Colon (tissue), 2 donors: Measurements from ENCODE around the gene GALNT15.

Experiments
- FAIRE-seq: peaks from 2 replicates; lab custom pipeline; 2012; peaks lifted over from hg19 to GRCh38; lab: Jason Lieb, UNC
- donor health status: control.
- donor health status: control.

Gene GALNT15

GRCh38 chr3:16174389-16174788 lies at the start of gene GALNT15:
TSS of gene GALNT15 (plus strand) at chr3:16174680. CDS start at chr3:16175152, 472 bp downstream.
- FAIRE-seq = no peak

- FAIRE-seq = no peak
These were observed 47.8 kb upstream of the GALNT15 start for GRCh38 chr3:16126634-16127033.

DNA sequence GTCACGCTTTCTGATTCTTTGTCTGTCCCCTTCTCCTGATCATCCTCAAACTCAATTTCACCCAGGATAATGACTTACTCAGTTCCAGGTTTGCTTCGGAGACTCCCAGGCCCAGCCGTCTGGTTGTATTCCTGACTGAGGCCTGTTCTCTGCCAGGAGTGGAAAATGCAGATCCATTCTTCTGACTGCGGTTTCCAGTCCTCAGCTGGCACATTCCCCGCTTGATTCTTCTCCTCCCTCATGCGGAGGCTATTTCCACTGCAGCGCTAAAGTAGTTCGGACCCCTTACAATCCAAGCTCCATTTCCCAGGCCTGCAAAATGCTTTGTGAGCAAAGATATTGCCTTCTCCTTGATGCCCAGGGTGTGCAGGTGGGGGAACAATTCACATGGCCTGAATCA lies 47.2 kb upstream of the GALNT15 start:
- no peak for FAIRE-seq

DNA sequence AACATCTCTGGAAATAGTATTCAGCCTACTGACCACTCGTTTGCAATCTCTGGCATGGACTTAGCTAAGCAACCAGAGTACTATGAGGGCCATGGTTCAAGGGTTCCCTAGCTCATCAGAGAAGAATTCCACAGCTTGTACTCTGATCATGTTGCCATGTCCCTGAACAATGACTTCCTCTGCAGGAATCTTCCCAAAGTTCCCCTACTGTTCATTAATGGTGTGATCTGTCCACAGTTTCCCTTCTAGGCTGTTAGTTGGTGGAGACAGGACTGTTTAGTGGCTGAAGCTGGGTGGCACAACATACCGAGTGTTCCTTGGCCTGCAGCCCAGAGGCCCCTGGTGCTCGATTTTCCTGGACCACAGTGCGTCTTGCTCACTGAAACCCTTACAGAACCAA lies 44.4 kb upstream of the GALNT15 start:
- FAIRE-seq = no peak

DNA sequence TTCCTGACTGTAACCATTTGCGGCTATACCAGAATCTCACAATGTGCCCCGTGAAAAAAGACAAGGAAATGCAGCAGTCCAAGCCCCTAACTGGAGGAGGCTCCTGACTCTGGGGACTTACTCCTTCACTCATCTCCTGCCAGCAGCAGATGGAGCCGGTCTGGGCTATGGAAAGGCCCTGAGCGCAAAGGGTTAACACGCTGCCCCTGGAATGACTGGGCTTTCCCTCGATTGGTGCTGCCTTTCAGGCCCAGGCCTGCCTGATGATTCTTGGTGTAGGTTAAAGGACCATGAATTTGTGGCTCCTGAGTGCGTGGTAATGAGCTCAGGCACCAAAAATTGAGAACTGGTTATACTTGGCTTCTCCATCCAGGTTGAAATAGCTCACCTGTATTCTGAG lies 42.3 kb upstream of the GALNT15 start:
- FAIRE-seq = no peak

DNA sequence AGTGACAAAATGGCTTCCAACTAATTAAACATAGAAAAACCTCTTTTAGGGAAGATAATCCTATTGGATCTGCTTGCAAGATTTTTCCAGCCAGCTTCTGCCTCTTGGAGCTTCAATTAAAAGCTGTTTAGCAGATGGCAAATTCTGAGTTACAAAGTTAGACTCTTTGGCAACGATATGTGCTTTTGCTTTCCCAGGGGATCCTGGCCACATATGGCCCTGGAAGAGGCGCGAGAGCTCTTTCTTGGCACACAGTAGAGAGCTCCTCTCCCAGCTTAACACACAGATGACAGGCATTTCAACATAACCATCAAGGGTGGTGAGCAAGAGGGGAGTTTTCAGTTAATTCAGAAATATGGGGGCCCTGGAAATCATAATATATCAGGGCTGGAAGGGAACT lies 41.6 kb upstream of the GALNT15 start:
- FAIRE-seq = no peak

DNA sequence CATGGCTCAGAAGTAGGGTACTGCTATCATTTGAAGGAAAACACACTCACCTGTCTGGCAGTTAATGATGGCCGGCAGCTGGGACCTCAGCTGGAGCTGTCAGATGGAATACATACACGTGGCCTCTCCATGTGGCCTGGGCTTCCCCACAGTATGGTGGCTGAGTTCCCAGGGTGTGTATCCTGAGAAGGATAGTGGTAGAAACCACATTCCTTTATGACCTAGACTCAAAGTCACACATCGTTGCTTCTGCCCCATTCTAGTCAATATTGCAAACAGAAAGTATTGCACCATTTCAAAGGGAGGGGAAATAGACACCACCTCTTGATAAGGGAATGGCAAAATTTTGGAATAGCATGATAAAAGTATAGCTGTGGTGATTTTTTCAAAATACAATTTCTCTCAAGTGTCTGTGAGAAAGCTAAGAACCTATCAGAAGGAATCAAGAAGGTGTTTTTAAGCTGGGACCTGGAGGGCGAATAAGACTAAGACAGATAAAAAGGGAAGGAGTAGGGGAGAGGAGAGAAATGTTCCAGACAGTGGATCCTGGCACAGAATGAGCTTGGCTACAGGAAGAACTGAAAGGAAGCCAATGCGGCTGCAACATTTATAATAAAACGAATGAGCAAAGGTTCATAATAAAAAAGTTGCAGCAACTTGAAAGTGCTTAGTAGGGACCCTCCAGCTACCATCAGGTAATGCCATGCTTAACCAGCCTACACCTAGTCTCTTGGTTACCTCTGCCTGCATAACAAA lies 40.1 kb upstream of the GALNT15 start:
- FAIRE-seq = no peak

DNA sequence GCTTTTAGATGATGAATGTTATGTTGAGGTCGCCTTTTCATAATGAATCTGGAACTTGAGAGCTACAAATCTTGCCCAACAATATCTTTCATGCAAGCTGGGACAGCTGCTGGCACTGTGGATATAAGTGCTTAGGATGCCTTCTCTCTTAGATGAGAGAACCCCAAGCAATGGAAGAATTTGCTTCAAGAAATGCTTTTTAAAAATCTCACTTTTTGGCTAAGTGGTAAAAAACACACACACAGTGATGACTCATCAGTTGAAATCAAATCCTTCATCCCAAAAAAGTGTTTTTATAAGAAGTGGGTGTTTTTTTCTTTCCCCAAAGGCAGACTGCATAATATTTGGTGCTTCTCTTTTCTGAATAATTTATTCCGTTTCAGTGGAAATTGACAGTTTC lies 38.4 kb upstream of the GALNT15 start:
- FAIRE-seq = no peak

DNA sequence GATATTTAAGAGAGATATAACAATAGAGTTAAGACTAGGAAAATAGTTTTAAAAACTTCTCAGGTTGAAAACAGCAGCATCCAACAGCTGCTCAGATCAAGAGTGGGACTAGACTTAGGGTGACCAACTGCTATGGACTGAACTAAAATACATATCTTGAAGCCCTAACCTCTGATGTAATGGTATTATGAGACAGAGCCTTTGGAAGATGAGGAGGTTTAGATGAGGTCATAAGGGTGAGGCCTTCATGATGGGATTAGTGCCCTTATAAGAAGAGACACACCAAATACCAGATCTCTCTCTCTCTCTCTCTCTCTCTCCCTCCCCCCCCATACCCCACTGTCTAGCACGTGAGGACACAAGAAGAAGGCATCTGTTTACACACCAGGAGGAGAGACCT lies 37.4 kb upstream of the GALNT15 start:
- no peak for FAIRE-seq

- no peak for FAIRE-seq
These were observed 36.5 kb upstream of the GALNT15 start for GRCh38 chr3:16137977-16138376.

GRCh38 chr3:16140116-16140893 lies 34.2 kb upstream of the GALNT15 start:
- no peak for FAIRE-seq

GRCh38 chr3:16140894-16141285 lies 33.6 kb upstream of the GALNT15 start:
- FAIRE-seq = no peak

GRCh38 chr3:16142350-16143025 lies 32.0 kb upstream of the GALNT15 start:
- no peak for FAIRE-seq

- FAIRE-seq = no peak
These were observed 30.5 kb upstream of the GALNT15 start for GRCh38 chr3:16143861-16144447.

- no peak for FAIRE-seq
These were observed 29.3 kb upstream of the GALNT15 start for GRCh38 chr3:16145176-16145575.

DNA sequence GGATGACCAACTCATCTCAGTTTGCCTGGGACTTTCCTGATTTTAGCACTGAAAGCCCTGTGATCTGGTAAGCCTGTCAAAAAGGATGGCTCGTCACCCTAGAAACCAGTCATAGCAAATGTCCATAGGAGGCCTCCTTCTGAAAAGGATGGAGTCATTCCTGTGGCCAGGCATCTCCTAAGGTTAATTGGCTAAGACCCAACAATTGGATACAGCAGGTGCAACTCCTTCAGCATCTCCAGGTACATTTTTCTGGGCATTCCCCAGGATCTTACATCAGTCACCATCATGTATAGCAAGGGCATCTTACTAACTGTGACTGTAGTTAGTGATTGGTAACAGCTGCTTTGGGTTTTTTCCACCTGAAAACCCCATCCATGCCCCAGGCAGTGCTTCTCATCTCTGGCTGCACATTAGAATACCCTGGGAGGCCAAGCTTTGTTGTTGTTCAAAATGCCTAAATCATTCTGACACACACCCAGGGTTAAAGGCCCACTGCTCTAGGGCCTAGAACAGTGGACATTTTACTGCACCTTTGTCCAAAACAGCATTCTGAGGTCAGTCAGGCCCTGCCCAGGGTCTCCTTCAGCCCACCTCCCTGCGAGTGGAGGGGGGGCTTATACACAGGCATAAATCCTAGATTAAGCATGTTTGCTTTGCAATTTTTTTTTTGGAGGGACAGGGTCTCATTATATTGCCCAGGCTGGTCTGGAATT lies 28.3 kb upstream of the GALNT15 start:
- FAIRE-seq = no peak

DNA sequence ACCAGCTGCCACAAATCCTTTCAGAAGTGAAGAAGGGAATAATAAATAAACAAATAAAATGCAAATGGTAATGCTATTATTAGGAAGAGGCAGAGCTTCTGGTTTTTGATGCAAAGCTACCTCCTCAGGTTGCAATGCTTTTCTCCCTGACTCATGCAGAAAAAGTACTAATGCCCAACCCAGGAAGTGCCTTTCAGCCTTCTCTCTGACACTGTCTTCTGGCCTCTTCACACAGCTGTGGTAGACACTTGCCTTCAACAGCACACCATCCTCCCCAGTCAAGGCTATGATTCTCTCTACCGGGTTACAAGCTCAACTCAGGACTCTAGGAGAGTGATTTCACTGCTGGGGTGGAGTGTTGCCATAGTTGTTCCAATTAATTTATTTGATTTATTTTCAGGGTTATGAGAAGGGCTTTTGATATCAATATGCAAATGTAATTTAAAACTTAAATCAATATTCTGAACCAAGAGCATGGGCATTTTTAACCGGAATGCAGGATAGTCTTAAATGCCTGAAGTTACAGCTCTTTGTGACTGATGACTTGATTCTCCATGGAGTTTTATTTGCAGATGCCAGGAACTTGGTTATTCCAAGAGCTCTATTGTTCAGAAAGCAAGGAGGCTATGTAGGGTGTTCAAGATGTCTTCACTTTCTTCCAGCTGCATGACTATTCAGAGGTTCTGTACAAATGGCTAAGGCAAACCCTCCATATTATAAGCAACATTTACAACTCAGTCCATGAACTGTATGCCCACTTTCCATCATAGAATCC lies 27.1 kb upstream of the GALNT15 start:
- FAIRE-seq = no peak

GRCh38 chr3:16148213-16148612 lies 26.3 kb upstream of the GALNT15 start:
- no peak for FAIRE-seq

- FAIRE-seq = no peak
These were observed 25.7 kb upstream of the GALNT15 start for GRCh38 chr3:16148783-16149182.

DNA sequence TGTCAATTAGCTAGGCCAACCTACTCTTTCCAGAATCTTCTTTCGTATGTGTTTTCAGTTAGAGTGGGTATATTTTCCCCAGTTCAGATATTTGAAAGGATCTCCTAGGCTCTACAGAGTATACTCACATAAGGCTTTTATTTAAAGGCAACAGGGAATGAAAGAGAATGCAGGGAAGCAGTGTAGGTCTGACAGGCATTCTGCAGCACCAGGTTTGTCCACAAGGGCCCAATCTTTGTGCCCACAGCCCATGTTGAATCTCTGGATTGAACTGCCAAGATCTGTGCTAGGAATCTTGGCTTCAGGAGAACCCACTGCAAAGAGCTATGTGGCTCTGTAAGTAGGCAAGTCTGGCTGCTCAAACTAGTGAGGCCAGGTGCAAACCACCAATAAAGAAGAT lies 24.2 kb upstream of the GALNT15 start:
- FAIRE-seq = no peak

DNA sequence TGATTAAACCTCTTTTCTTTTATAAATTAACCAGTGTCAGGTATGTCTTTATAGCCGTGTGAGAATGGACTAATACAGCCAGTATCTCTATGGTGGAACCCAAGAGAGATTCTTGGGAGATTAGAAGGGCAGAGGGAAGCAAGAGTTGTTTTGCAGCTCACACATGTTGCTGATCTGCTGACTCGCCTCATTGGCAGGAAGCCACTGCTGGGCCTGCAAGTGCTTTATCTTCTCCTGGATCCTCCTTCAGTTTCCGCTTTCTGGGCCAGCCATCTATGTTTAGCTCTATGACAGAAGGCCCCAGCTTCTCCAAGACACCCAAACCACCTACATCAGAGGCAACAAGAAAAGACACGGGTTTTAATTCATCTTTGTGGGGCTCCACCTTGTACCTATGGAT lies 23.4 kb upstream of the GALNT15 start:
- no peak for FAIRE-seq
